Measurements from ENCODE around the gene RAB17. TPM values are rescaled to one million over a fixed set of nuclear protein-coding genes. Genes with fewer than 3 reads are reported as not detected.

RAB17 gene
- polyA plus RNA-seq, 1 experiment: 0.10 TPM

DNA sequence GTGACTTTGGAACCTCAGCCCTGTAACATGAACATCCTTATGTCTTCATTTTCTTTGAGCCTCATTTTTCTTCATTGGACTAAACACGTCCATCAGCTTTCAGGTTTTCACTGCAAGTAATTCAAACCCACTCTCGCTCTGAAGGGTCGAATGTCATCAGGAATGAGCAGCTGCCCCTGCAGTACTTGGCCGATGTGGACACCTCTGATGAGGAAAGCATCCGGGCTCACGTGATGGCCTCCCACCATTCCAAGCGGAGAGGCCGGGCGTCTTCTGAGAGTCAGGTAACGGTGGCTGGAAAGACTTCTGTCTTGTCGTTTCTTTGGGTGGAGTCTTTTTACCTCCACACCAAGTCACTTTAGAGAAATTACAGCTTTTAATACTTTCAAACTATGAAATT lies 63.3 kb downstream of the RAB17 start:
- no peak for DNase-seq (ENCODE audit: low read depth, low spot score)
- Histone ChIP-seq H3K4me3 (ENCODE audit: low read depth, low read length) (no peak overlapping the region), H3K27ac (ENCODE audit: low read depth, low read length) (no peak overlapping the region), H3K9me3 (ENCODE audit: control insufficient read depth, insufficient read depth, low read length) (no peaks in the 10 kb centered on the region; the same call in 1 of the 2 replicates), H3K27me3 (ENCODE audit: control insufficient read depth, insufficient read depth, low read length) (no peaks in the 10 kb centered on the region)
- TF ChIP-seq, protein P1, sequence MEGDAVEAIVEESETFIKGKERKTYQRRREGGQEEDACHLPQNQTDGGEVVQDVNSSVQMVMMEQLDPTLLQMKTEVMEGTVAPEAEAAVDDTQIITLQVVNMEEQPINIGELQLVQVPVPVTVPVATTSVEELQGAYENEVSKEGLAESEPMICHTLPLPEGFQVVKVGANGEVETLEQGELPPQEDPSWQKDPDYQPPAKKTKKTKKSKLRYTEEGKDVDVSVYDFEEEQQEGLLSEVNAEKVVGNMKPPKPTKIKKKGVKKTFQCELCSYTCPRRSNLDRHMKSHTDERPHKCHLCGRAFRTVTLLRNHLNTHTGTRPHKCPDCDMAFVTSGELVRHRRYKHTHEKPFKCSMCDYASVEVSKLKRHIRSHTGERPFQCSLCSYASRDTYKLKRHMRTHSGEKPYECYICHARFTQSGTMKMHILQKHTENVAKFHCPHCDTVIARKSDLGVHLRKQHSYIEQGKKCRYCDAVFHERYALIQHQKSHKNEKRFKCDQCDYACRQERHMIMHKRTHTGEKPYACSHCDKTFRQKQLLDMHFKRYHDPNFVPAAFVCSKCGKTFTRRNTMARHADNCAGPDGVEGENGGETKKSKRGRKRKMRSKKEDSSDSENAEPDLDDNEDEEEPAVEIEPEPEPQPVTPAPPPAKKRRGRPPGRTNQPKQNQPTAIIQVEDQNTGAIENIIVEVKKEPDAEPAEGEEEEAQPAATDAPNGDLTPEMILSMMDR (IDR thresholded peaks at IDR 0.05; ENCODE audit: low read depth, low read length): no peak
- ChIA-PET POLR2A (no interaction called here), CTCF (no interaction called here)

DNA sequence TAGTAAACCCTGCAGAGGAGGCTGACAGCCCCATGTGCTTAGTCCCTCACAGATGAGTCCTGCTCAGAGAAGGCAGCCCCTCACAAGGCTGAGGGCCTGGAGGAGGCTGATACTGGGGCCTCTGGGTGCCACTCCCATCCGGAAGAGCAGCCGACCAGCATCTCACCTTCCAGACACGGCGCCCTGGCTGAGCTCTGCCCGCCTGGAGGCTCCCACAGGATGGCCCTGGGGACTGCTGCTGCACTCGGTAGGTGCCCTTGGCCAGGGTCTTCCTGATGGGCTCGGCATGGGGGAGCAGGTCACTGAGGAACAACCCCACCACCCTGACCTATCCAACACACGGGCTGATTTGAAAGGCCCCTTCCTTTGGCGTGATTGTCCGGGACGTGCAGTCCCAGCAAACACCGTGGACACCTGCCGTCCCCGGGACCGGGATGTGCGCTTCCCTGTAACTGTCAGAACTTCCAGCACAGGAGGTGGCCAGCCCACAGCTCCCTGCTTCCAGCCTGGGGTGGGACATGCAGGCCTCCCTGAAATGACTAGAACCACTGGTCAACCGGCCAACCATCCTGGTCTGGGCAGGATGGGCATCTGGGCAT lies 64.9 kb downstream of the RAB17 start:
- no peaks in the 10 kb centered on the region for H3K9me3 ChIP-seq (ENCODE audit: control insufficient read depth, insufficient read depth, low read length)
- no peaks in the 10 kb centered on the region for H3K27me3 ChIP-seq (ENCODE audit: control insufficient read depth, insufficient read depth, low read length)
- no peak overlapping the region for H3K27ac ChIP-seq (ENCODE audit: low read depth, low read length)
- DNase-seq (ENCODE audit: low read depth, low spot score): no peak
- ChIA-PET CTCF (interaction anchor here (0.8 to 1.1 kb wide), 2 partner anchors 13 to 37 kb away, joined by 4 to 7 read pairs; no protein-coding TSS in a partner anchor), POLR2A (no interaction called here)
- H3K4me3 ChIP-seq (ENCODE audit: low read depth, low read length): no peak overlapping the region
- TF ChIP-seq, protein P1 (IDR thresholded peaks at IDR 0.05; ENCODE audit: low read depth, low read length): no peak

DNA sequence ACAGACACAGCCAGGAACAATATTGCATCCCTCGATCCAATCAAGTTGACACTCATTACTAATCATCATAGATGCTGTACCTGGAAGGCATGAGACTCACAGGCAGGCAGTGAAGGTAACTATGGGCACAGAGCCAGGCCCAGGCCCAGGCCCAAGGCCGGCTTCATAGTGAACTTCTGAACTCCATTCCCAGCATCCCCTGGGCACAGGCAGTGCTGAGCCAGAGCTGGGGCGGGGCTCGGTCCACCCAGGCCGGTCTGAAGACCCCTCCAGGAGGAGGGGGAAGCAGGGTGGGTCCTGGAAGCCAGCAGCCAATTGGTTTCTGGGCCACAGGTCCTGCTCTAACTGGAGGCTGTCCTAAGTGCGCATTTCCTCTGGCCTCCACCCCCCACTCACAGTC lies 65.9 kb downstream of the RAB17 start:
- no peak for DNase-seq (ENCODE audit: low read depth, low spot score)

More for the DNA sequence above, 65.9 kb downstream of the RAB17 start:
- Histone ChIP-seq H3K27ac (ENCODE audit: low read depth, low read length) (no peak overlapping the region), H3K4me3 (ENCODE audit: low read depth, low read length) (no peak overlapping the region), H3K27me3 (ENCODE audit: control insufficient read depth, insufficient read depth, low read length) (no peaks in the 10 kb centered on the region), H3K9me3 (ENCODE audit: control insufficient read depth, insufficient read depth, low read length) (no peaks in the 10 kb centered on the region)
- TF ChIP-seq, protein P1 (IDR thresholded peaks at IDR 0.05; ENCODE audit: low read depth, low read length): no peak
- CTCF ChIA-PET: no interaction called here
- POLR2A ChIA-PET: no interaction called here

Small RNAs within 50 kb of the gene (small RNA-seq; reads per million reads assigned to genes)
- gene RNU6-1140P (ENCODE audit: insufficient read length, low read depth): not detected

Other genes starting within 250 kb of the RAB17 start
- 1,384 and 2,107 TPM in 2 replicates for gene COL6A3, start 176.6 kb downstream of the RAB17 start, polyA plus RNA-seq (2011; rRNA removed)
- gene MLPH, start 103.5 kb downstream of the RAB17 start, polyA plus RNA-seq (2011; rRNA removed): 15.5 and 15.6 TPM in 2 replicates
- gene PRLH, start 24.2 kb downstream of the RAB17 start, polyA plus RNA-seq (2011; rRNA removed): not detected in 2 replicates
- 55.2 and 71.1 TPM in 2 replicates for gene LRRFIP1, start 36.9 kb upstream of the RAB17 start, polyA plus RNA-seq (2011; rRNA removed)
- gene RBM44, start 208.0 kb upstream of the RAB17 start, polyA plus RNA-seq (2011; rRNA removed): 0.12 and 0.16 TPM in 2 replicates

Data from AG04450 (cell line).